Activated naive CD4-positive, alpha-beta T cell treated with anti-CD3 and anti-CD28 coated beads, Interleukin-2, amount 50 U/mL, for 72 hours (primary cell): Measurements from ENCODE around the gene CDHR2. TPM values are rescaled to one million over a fixed set of nuclear protein-coding genes. Genes with fewer than 3 reads are reported as not detected.
"Not testable (repeated sequence)": the region's sequence is repeated elsewhere in the genome, so short reads cannot be mapped to it uniquely, and the experiment has no call there.

Experiments
- ATAC-seq, 2 donors: fragments of 150-1000 bp; cut with Tn5 transposase; 2 replicates each; pipeline ENCODE4 v1.10.0; 2021; ENCODE audit warnings: mild to moderate bottlenecking in 2 of 2, moderate library complexity in 2 of 2
- DNase-seq, 2 donors: peaks; one replicate each; pipeline ENCODE4 v3.0.0; 2021 to 2022; ENCODE audit warnings: low spot score in 2 of 2
- H3K27ac Mint-ChIP-seq, 2 donors: one replicate each; pipeline ENCODE4 v1.8.0; 2022; ENCODE audit warnings: mild to moderate bottlenecking in 2 of 2, mixed read lengths in 2 of 2
- H3K36me3 Mint-ChIP-seq, 2 donors: one replicate each; pipeline ENCODE4 v1.8.0; 2022; ENCODE audit warnings: mixed read lengths in 2 of 2
- H3K9me3 Mint-ChIP-seq, 2 donors: one replicate each; pipeline ENCODE4 v1.8.0; 2022; ENCODE audit warnings: mixed read lengths in 2 of 2
- total RNA-seq, 2 donors: library from RNA; stranded (reverse); gene quantifications; one replicate each; pipeline ENCODE4 v1.2.3, GENCODE V29; 2022

The CDHR2 gene
- total RNA-seq, 2 donors from 2014 or later, result 0.05 to 0.54 TPM

GRCh38 chr5:176593273-176593869 is 44.2 kb downstream of the CDHR2 start:
- Mint-ChIP-seq H3K36me3 (no peaks in the 10 kb centered on the region), H3K27ac (no peak overlapping the region), H3K9me3 (no peaks in the 10 kb centered on the region)
- no peak for ATAC-seq
- no peak for DNase-seq

- Mint-ChIP-seq H3K36me3 (peaks cover 0 to 5% of the 10 kb centered on the region in 2 donors), H3K27ac (peak overlapping the region in 1 of 2 donors; percentile 58), H3K9me3 (no peaks in the 10 kb centered on the region)
- ATAC-seq (no peak), DNase-seq (no peak)
These were observed 45.4 kb downstream of the CDHR2 start for GRCh38 chr5:176594554-176594953.

- Mint-ChIP-seq H3K9me3 (no peaks in the 10 kb centered on the region), H3K27ac (no peak overlapping the region), H3K36me3 (peaks cover 0 to 5% of the 10 kb centered on the region in 2 donors)
- ATAC-seq (no peak), DNase-seq (no peak)
These were observed 46.3 kb downstream of the CDHR2 start for GRCh38 chr5:176595386-176595943.

GRCh38 chr5:176596069-176596644 is 47.0 kb downstream of the CDHR2 start:
- Mint-ChIP-seq H3K9me3 (no peaks in the 10 kb centered on the region), H3K27ac (no peak overlapping the region), H3K36me3 (peaks cover 0 to 5% of the 10 kb centered on the region in 2 donors)
- ATAC-seq, result no peak
- DNase-seq, result no peak

- Mint-ChIP-seq H3K9me3 (no peaks in the 10 kb centered on the region), H3K36me3 (peaks cover 0 to 5% of the 10 kb centered on the region in 2 donors), H3K27ac (no peak overlapping the region)
- ATAC-seq (peak; percentile 78 to 87), DNase-seq (peak; percentile 61 to 62)
These were observed 47.7 kb downstream of the CDHR2 start for GRCh38 chr5:176596689-176597416.

GRCh38 chr5:176597417-176598389 is 48.6 kb downstream of the CDHR2 start:
- Mint-ChIP-seq H3K27ac (no peak overlapping the region), H3K9me3 (no peaks in the 10 kb centered on the region), H3K36me3 (peaks cover 0 to 5% of the 10 kb centered on the region in 2 donors)
- ATAC-seq (no peak), DNase-seq (no peak)

- not testable (repeated sequence) for H3K27ac Mint-ChIP-seq, DNase-seq, H3K9me3 Mint-ChIP-seq, H3K36me3 Mint-ChIP-seq
- ATAC-seq, result peak; percentile 18 to 36
These were observed 50.7 kb downstream of the CDHR2 start for GRCh38 chr5:176599749-176600430.

GRCh38 chr5:176601901-176602482 is 52.9 kb downstream of the CDHR2 start:
- H3K36me3 Mint-ChIP-seq, result peaks cover 0 to 5% of the 10 kb centered on the region in 2 donors
- no peak for DNase-seq
- no peak overlapping the region for H3K27ac Mint-ChIP-seq
- no peaks in the 10 kb centered on the region for H3K9me3 Mint-ChIP-seq
- ATAC-seq, result no peak

GRCh38 chr5:176603091-176603490 is 53.9 kb downstream of the CDHR2 start:
- DNase-seq, result no peak
- H3K27ac Mint-ChIP-seq, result no peak overlapping the region
- no peak for ATAC-seq
- H3K9me3 Mint-ChIP-seq, result no peaks in the 10 kb centered on the region
- peaks cover 0 to 5% of the 10 kb centered on the region in 2 donors for H3K36me3 Mint-ChIP-seq

- DNase-seq, result no peak
- Mint-ChIP-seq H3K9me3 (no peaks in the 10 kb centered on the region), H3K36me3 (peaks cover 8 to 9% of the 10 kb centered on the region in 2 donors), H3K27ac (no peak overlapping the region)
- no peak for ATAC-seq
These were observed 56.9 kb downstream of the CDHR2 start for GRCh38 chr5:176606032-176606431.

- Mint-ChIP-seq H3K36me3 (peaks cover 8 to 9% of the 10 kb centered on the region in 2 donors), H3K9me3 (no peaks in the 10 kb centered on the region), H3K27ac (no peak overlapping the region)
- no peak for ATAC-seq
- no peak for DNase-seq
These were observed 57.7 kb downstream of the CDHR2 start for GRCh38 chr5:176606875-176607274.

- DNase-seq, result no peak
- Mint-ChIP-seq H3K9me3 (no peaks in the 10 kb centered on the region), H3K27ac (no peak overlapping the region), H3K36me3 (peaks cover 8 to 9% of the 10 kb centered on the region in 2 donors)
- no peak for ATAC-seq
These were observed 59.1 kb downstream of the CDHR2 start for GRCh38 chr5:176608142-176608705.

- ATAC-seq (peak in 1 of 2 donors; percentile 28), DNase-seq (no peak)
- H3K9me3 Mint-ChIP-seq, result no peaks in the 10 kb centered on the region
- H3K36me3 Mint-ChIP-seq, result peaks cover 8 to 9% of the 10 kb centered on the region in 2 donors
- H3K27ac Mint-ChIP-seq, result peak overlapping the region; percentile 39 to 60
These were observed 60.0 kb downstream of the CDHR2 start for GRCh38 chr5:176608937-176609723.

GRCh38 chr5:176609724-176610434 is 60.7 kb downstream of the CDHR2 start, which contains the start of gene GPRIN1:
GPRIN1 (minus strand) TSS chr5:176610156; CDS start chr5:176599834, 10,322 bp downstream.
- peak; percentile 82 for DNase-seq
- peak; percentile 80 to 84 for ATAC-seq
- peaks cover 8 to 9% of the 10 kb centered on the region in 2 donors for H3K36me3 Mint-ChIP-seq
- H3K27ac Mint-ChIP-seq, result peak within 1 kb of the TSS; percentile 39 to 60
- no peaks in the 10 kb centered on the region for H3K9me3 Mint-ChIP-seq
